HepG2 (cell line): ENCODE results near the gene MEGF6. TPM values are rescaled to one million over a fixed set of nuclear protein-coding genes. Genes with fewer than 3 reads are reported as not detected.

ENCODE experiments used
- ATAC-seq: fragments of 200-7000 bp; cut with Tn5 transposase; 3 replicates; pipeline ENCODE4 v1.9.1; 2020; ENCODE audit warnings: mild to moderate bottlenecking, moderate library complexity
- BruUV-seq: library from RNA; stranded (reverse); fragments of 400-500 nt; replicated peaks from 2 replicates; lab custom pipeline; 2021; lab: Mats Ljungman, UMichigan
- CTCF ChIA-PET: fragments of 300-600 bp; formaldehyde crosslinking; extraction: SDS; loops from one replicate; lab custom pipeline; 2021; ENCODE audit warnings: low total read pairs, inconsistent platforms, low intra/inter-chr PET ratio; lab: Yijun Ruan, JAX
- POLR2A ChIA-PET: fragments of 350-600 bp; sonication (Branson Sonifier 250); formaldehyde crosslinking; loops from one replicate; lab custom pipeline; 2020; ENCODE audit warnings: antibody characterized with exemption, inconsistent platforms; lab: Yijun Ruan, JAX
- DNase-seq: peaks from one replicate; pipeline ENCODE4 v3.0.0-alpha.2; 2015; ENCODE audit warnings: low spot score
- FAIRE-seq: peaks from 3 replicates; lab custom pipeline; 2011; peaks lifted over from hg19 to GRCh38; lab: Jason Lieb, UNC
- H2AFZ ChIP-seq: one replicate; pipeline ENCODE4 v1.6.1; 2011; ENCODE audit warnings: low read length, inconsistent platforms
- H3K27ac ChIP-seq: fragments of 300-600 bp; 3 replicates; pipeline ENCODE4 v1.8.0; 2011; ENCODE audit warnings: mixed run types, mild to moderate bottlenecking, mixed read lengths, low read length, inconsistent platforms; ENCODE audit not compliant: insufficient read depth; ENCODE audit errors: extremely low read length
- H3K27me3 ChIP-seq, 2 experiments: fragments of 200-600 bp in 1 of 2; 2 replicates in 1 of 2; 3 replicates in 1 of 2; pipeline versions ENCODE4 v1.6.0 to v1.8.0; 2011; ENCODE audit warnings: low read length in 2 of 2, mild to moderate bottlenecking in 2 of 2, moderate library complexity in 2 of 2, inconsistent platforms in 1 of 2; ENCODE audit not compliant: insufficient read depth in 2 of 2, control insufficient read depth in 1 of 2
- H3K36me3 ChIP-seq, 2 experiments: fragments of 200-600 bp in 1 of 2; replicated peaks in 1 of 2; 2 replicates in 1 of 2; 3 replicates in 1 of 2; pipeline versions ENCODE4 v1.5.1 to v1.8.0; 2011; ENCODE audit warnings: low read length in 2 of 2, inconsistent platforms in 1 of 2; ENCODE audit not compliant: insufficient read depth in 2 of 2, control insufficient read depth in 1 of 2
- H3K4me1 ChIP-seq: 2 replicates; pipeline ENCODE4 v1.5.1; 2012; ENCODE audit warnings: low read length, inconsistent platforms; ENCODE audit not compliant: insufficient read depth
- H3K4me2 ChIP-seq: 2 replicates; pipeline ENCODE4 v1.6.0; 2011; ENCODE audit warnings: low read depth, low read length, inconsistent platforms
- H3K4me3 ChIP-seq, 3 experiments: fragments of 200-600 bp in 1 of 3; sonication (generic), shearing (Covaris generic) in 1 of 3; replicated peaks in 1 of 3; 2 replicates each; pipeline ENCODE4 v1.5.1; 2011 to 2016; ENCODE audit warnings: low read length in 3 of 3, inconsistent platforms in 2 of 3, low read depth in 2 of 3, mild to moderate bottlenecking in 2 of 3, control low read depth in 1 of 3, mixed read lengths in 1 of 3; ENCODE audit not compliant: insufficient read depth in 1 of 3
- H3K79me2 ChIP-seq: one replicate; pipeline ENCODE4 v1.6.1; 2011; ENCODE audit warnings: low read length, inconsistent platforms; ENCODE audit not compliant: insufficient read depth
- H3K9ac ChIP-seq: 2 replicates; pipeline ENCODE4 v1.6.0; 2011; ENCODE audit warnings: mild to moderate bottlenecking, low read depth, low read length, inconsistent platforms; ENCODE audit not compliant: insufficient read depth
- H3K9me3 ChIP-seq: 2 replicates; pipeline ENCODE4 v1.5.1; 2012; ENCODE audit warnings: mild to moderate bottlenecking, low read length
- H4K20me1 ChIP-seq: 2 replicates; pipeline ENCODE4 v1.6.0; 2011; ENCODE audit warnings: inconsistent platforms, mild to moderate bottlenecking, low read length, moderate library complexity; ENCODE audit not compliant: insufficient read depth
- EHMT2 ChIP-seq: fragments of 200-600 bp; sonication (generic); IDR thresholded peaks from 2 replicates; pipeline ENCODE4 v1.7.0; 2017; ENCODE audit warnings: antibody characterized with exemption, low read depth, low read length, borderline replicate concordance
- GMEB2 ChIP-seq: IDR thresholded peaks from 2 replicates; pipeline ENCODE4 v1.6.1; 2016; ENCODE audit warnings: missing biosample characterization, missing genetic modification reagents, low read depth
- NAIF1 ChIP-seq: sonication (generic); formaldehyde crosslinking; IDR thresholded peaks from 2 replicates; pipeline ENCODE4 v1.5.0; 2020; ENCODE audit warnings: mild to moderate bottlenecking, missing genetic modification reagents, borderline replicate concordance
- NFE2L1 ChIP-seq: sonication (generic); formaldehyde crosslinking; IDR thresholded peaks from 2 replicates; pipeline ENCODE4 v1.4.0; 2020; ENCODE audit warnings: missing genetic modification reagents, mild to moderate bottlenecking, borderline replicate concordance
- NPAS2 ChIP-seq: sonication (generic); formaldehyde crosslinking; IDR thresholded peaks from 2 replicates; pipeline ENCODE4 v1.8.0; 2022; ENCODE audit warnings: mild to moderate bottlenecking, missing genetic modification reagents, borderline replicate concordance
- SATB2 ChIP-seq: sonication (generic); formaldehyde crosslinking; IDR thresholded peaks from 2 replicates; pipeline ENCODE4 v1.5.0; 2020; ENCODE audit warnings: missing genetic modification reagents
- TAF15 ChIP-seq: fragments of 200-400 bp; formaldehyde crosslinking; IDR thresholded peaks from one replicate; pipeline ENCODE4 v1.6.1; 2018; ENCODE audit warnings: mild to moderate bottlenecking, low read depth, low read length; ENCODE audit not compliant: poor library complexity, severe bottlenecking
- TCF12 ChIP-seq, 2 experiments: fragments of 450-650 bp in 1 of 2; sonication (generic) in 1 of 2; formaldehyde crosslinking in 1 of 2; IDR thresholded peaks; 2 replicates each; pipeline versions ENCODE4 v1.6.1 to v1.8.0; 2017 to 2022; ENCODE audit warnings: antibody characterized with exemption in 1 of 2, mild to moderate bottlenecking in 1 of 2, missing genetic modification reagents in 1 of 2, moderate library complexity in 1 of 2
- ZNF234 ChIP-seq: sonication (generic); formaldehyde crosslinking; conservative IDR thresholded peaks from 2 replicates; pipeline ENCODE4 v1.5.1; 2020; ENCODE audit warnings: mild to moderate bottlenecking, missing genetic modification reagents
- ZNF253 ChIP-seq: sonication (generic); formaldehyde crosslinking; IDR thresholded peaks from 2 replicates; pipeline ENCODE4 v1.8.0; 2022; ENCODE audit warnings: mild to moderate bottlenecking, missing genetic modification reagents, borderline replicate concordance
- ZNF577 ChIP-seq: sonication (generic); formaldehyde crosslinking; IDR thresholded peaks from 2 replicates; pipeline ENCODE4 v1.4.0; 2020; ENCODE audit warnings: mild to moderate bottlenecking, low read depth, missing genetic modification reagents, borderline replicate concordance
- ZSCAN9 ChIP-seq: IDR thresholded peaks from 2 replicates; pipeline ENCODE4 v1.6.1; 2016; ENCODE audit warnings: borderline replicate concordance
- WGBS: methylation state at CpG from one replicate; pipeline ENCODE4 v1.1.6; 2017; ENCODE audit warnings: low lambda C conversion rate; 5-methylcytosine and 5-hydroxymethylcytosine counted together
- in situ Hi-C: cut with HindIII; loops from 2 replicates; pipeline ENCODE4 v1.10.0; 2017; ENCODE audit warnings: low pct_unique_long_range_greater_than_20kb; ENCODE audit not compliant: extremely low pct_ligation_motif_present
- intact Hi-C: fragments of 100-400 bp; cut with micrococcal nuclease; formaldehyde crosslinking; loops from one replicate; pipeline ENCODE4 v1.10.0; 2022; ENCODE audit not compliant: unreplicated experiment
- polyA plus RNA-seq, 8 experiments: library from polyadenylated mRNA; depleted of rRNA in 3 of 8; stranded (reverse) in 7 of 8; unstranded in 1 of 8; fragments of >200 nt; fragmentation: Illumina TruSeq in 4 of 8; extraction: Trizol in 4 of 8; gene quantifications; 2 replicates each; pipeline versions ENCODE4 v1.2.1 to v1.2.3, GENCODE V29; 2011 to 2016; ENCODE audit warnings: low read depth in 4 of 8, missing spikeins in 1 of 8, mixed read lengths in 1 of 8; ENCODE audit not compliant: insufficient read depth in 1 of 8
- total RNA-seq, 5 experiments: library from RNA; depleted of rRNA; stranded (reverse); fragments of >200 nt; fragmentation: Illumina TruSeq; extraction: Trizol; gene quantifications; 2 replicates each; pipeline ENCODE4 v1.2.3, GENCODE V29; 2016; ENCODE audit warnings: low read depth in 1 of 5
- TF ChIP-seq, protein P1 (sequence below): sonication (generic); formaldehyde crosslinking; IDR thresholded peaks from 2 replicates; pipeline ENCODE4 v1.5.1; 2020; ENCODE audit warnings: mild to moderate bottlenecking, missing genetic modification reagents, moderate library complexity
- TF ChIP-seq, protein P2 (sequence below): sonication (generic); formaldehyde crosslinking; IDR thresholded peaks from 2 replicates; pipeline ENCODE4 v1.5.0; 2020; ENCODE audit warnings: missing genetic modification reagents

Gene MEGF6
- total and polyA plus RNA-seq, 2 of the 13 experiments (the other 11 are each of a cell fraction or from before 2014, with no cell fraction given): 1.9 TPM

- TF ChIP-seq, protein P1, sequence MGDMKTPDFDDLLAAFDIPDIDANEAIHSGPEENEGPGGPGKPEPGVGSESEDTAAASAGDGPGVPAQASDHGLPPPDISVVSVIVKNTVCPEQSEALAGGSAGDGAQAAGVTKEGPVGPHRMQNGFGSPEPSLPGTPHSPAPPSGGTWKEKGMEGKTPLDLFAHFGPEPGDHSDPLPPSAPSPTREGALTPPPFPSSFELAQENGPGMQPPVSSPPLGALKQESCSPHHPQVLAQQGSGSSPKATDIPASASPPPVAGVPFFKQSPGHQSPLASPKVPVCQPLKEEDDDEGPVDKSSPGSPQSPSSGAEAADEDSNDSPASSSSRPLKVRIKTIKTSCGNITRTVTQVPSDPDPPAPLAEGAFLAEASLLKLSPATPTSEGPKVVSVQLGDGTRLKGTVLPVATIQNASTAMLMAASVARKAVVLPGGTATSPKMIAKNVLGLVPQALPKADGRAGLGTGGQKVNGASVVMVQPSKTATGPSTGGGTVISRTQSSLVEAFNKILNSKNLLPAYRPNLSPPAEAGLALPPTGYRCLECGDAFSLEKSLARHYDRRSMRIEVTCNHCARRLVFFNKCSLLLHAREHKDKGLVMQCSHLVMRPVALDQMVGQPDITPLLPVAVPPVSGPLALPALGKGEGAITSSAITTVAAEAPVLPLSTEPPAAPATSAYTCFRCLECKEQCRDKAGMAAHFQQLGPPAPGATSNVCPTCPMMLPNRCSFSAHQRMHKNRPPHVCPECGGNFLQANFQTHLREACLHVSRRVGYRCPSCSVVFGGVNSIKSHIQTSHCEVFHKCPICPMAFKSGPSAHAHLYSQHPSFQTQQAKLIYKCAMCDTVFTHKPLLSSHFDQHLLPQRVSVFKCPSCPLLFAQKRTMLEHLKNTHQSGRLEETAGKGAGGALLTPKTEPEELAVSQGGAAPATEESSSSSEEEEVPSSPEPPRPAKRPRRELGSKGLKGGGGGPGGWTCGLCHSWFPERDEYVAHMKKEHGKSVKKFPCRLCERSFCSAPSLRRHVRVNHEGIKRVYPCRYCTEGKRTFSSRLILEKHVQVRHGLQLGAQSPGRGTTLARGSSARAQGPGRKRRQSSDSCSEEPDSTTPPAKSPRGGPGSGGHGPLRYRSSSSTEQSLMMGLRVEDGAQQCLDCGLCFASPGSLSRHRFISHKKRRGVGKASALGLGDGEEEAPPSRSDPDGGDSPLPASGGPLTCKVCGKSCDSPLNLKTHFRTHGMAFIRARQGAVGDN (CRISPR knock-in tag): peak; percentile 33; the same call in 1 of the 2 replicates
- TF ChIP-seq SATB2 (CRISPR knock-in tag) (no peak), TCF12 (IDR thresholded peaks at IDR 0.05) (no peak), TCF12 (CRISPR knock-in tag; IDR thresholded peaks at IDR 0.05) (no peak)
- TF ChIP-seq, all 625 proteins: peak for 6
Observed at GRCh38 chr1:3590139-3590763, 21.1 kb downstream of the MEGF6 start (continued).

- Histone ChIP-seq H3K36me3 (no peaks in the 10 kb centered on the region), H3K9ac (no peak overlapping the region), H3K4me3 (no peak overlapping the region), H3K79me2 (no peaks in the 10 kb centered on the region), H3K9me3 (no peaks in the 10 kb centered on the region), H3K4me1 (peaks cover 27% of the 10 kb centered on the region), H4K20me1 (no peaks in the 10 kb centered on the region; the same call in 1 of the 2 replicates), H2AFZ (no peak overlapping the region), H3K27me3 (peaks cover 4 to 41% of the 10 kb centered on the region in 2 experiments), H3K27ac (no peak overlapping the region), H3K4me2 (no peak overlapping the region)
- ATAC-seq: no peak; the same call in 2 of the 3 replicates
- FAIRE-seq: no peak
- in situ Hi-C loops (no loop called here), intact Hi-C loops (no loop called here)
- WGBS: 36% methylated on average over 4 of the region's 5 CpGs
- BruUV-seq: no TSS peak
- CTCF ChIA-PET: interaction anchor here (0.8 to 1.8 kb wide), 3 partner anchors 27 to 33 kb away, joined by 3 to 13 read pairs (median 6); no protein-coding TSS in a partner anchor
- no peak for DNase-seq
- POLR2A ChIA-PET: no interaction called here
- TF ChIP-seq ZNF234: no peak
- no peak for TF ChIP-seq ZNF253 (CRISPR knock-in tag)
- TF ChIP-seq EHMT2: no peak
- no peak for TF ChIP-seq NAIF1 (CRISPR knock-in tag)
- no peak for TF ChIP-seq TAF15
- no peak for TF ChIP-seq ZNF577 (CRISPR knock-in tag)
- no peak for TF ChIP-seq ZSCAN9
- TF ChIP-seq, protein P2, sequence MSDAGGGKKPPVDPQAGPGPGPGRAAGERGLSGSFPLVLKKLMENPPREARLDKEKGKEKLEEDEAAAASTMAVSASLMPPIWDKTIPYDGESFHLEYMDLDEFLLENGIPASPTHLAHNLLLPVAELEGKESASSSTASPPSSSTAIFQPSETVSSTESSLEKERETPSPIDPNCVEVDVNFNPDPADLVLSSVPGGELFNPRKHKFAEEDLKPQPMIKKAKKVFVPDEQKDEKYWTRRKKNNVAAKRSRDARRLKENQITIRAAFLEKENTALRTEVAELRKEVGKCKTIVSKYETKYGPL: no peak
- no peak for TF ChIP-seq NPAS2 (CRISPR knock-in tag)
- no peak for TF ChIP-seq NFE2L1 (CRISPR knock-in tag)
- TF ChIP-seq GMEB2 (CRISPR knock-in tag): no peak
Observed at GRCh38 chr1:3588395-3588794, 22.9 kb downstream of the MEGF6 start.
